ENCODE measurements around the gene ATP5F1D. TPM values are rescaled to one million over a fixed set of nuclear protein-coding genes. Genes with fewer than 3 reads are reported as not detected.
A peak's percentile ranks its signal among the peaks of the same experiment; 100 is the strongest.

The ATP5F1D gene
- total and polyA plus RNA-seq, 2 of the 13 experiments (the other 11 are each of a cell fraction or from before 2014, with no cell fraction given), result 39.4 to 78.7 TPM

DNA sequence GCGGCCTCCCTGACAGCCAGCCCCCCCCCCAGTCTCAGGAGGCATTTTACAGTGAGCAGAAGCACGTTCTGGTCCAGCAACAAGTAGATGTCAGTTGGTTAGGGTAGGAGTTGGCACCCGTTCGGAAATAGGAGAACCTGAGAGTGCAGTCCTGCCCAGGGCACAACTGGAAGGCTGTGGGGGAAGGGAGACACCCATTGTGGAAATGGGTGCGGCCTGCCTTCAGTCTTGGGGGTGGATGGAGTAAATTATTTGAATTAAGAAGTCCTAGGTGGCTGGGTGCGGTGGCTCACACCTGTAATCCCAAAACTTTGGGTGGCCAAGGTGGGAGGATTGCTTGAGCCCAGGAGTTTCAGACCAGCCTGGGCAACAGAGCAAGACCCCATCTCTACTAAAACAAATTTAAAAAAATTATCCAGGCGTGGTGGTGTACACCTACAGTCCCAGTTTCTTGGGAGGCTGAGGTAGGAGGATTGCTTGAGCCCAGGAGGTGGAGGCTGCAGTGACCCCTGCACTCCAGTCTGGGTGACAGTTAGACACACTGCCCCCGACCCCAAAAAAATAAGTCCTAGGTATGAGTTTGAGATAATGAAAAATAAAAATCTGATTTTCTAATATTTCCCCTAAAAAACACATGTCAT is 28.8 kb downstream of the ATP5F1D start (continued):
- no peak for TF ChIP-seq JDP2 (CRISPR knock-in tag; IDR thresholded peaks at IDR 0.05; ENCODE audit: borderline replicate concordance)
- TF ChIP-seq POLR2AphosphoS5 (IDR thresholded peaks at IDR 0.05; ENCODE audit: low read depth, low read length), result peak; percentile 34; the same call in 1 of the 2 replicates
- TF ChIP-seq FOSL2 (CRISPR knock-in tag; IDR thresholded peaks at IDR 0.05), result no peak
- TF ChIP-seq HDAC6 (IDR thresholded peaks at IDR 0.05; ENCODE audit: low read depth, low read length), result no peak
- TF ChIP-seq, protein P1, sequence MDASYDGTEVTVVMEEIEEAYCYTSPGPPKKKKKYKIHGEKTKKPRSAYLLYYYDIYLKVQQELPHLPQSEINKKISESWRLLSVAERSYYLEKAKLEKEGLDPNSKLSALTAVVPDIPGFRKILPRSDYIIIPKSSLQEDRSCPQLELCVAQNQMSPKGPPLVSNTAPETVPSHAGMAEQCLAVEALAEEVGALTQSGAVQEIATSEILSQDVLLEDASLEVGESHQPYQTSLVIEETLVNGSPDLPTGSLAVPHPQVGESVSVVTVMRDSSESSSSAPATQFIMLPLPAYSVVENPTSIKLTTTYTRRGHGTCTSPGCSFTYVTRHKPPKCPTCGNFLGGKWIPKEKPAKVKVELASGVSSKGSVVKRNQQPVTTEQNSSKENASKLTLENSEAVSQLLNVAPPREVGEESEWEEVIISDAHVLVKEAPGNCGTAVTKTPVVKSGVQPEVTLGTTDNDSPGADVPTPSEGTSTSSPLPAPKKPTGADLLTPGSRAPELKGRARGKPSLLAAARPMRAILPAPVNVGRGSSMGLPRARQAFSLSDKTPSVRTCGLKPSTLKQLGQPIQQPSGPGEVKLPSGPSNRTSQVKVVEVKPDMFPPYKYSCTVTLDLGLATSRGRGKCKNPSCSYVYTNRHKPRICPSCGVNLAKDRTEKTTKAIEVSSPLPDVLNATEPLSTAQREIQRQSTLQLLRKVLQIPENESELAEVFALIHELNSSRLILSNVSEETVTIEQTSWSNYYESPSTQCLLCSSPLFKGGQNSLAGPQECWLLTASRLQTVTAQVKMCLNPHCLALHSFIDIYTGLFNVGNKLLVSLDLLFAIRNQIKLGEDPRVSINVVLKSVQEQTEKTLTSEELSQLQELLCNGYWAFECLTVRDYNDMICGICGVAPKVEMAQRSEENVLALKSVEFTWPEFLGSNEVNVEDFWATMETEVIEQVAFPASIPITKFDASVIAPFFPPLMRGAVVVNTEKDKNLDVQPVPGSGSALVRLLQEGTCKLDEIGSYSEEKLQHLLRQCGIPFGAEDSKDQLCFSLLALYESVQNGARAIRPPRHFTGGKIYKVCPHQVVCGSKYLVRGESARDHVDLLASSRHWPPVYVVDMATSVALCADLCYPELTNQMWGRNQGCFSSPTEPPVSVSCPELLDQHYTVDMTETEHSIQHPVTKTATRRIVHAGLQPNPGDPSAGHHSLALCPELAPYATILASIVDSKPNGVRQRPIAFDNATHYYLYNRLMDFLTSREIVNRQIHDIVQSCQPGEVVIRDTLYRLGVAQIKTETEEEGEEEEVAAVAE (CRISPR knock-in tag; IDR thresholded peaks at IDR 0.05; ENCODE audit: borderline replicate concordance), result no peak
- TF ChIP-seq NR2C2 (CRISPR knock-in tag; IDR thresholded peaks at IDR 0.05; ENCODE audit: borderline replicate concordance), result peak; percentile 23
- no peak for TF ChIP-seq ZBTB3 (CRISPR knock-in tag; IDR thresholded peaks at IDR 0.05; ENCODE audit: borderline replicate concordance, low read depth)
- TF ChIP-seq, protein P2, sequence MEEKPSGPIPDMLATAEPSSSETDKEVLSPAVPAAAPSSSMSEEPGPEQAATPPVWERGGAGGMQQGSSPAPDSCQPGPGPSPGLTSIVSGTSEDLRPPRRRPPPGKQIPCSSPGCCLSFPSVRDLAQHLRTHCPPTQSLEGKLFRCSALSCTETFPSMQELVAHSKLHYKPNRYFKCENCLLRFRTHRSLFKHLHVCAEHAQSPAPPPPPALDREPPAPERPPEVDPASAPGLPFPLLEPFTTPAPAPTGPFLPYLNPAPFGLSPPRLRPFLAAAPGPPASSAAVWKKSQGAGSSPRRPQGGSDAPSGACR (CRISPR knock-in tag; IDR thresholded peaks at IDR 0.05), result no peak; the same call in 1 of the 2 replicates
- TF ChIP-seq ZBTB42 (CRISPR knock-in tag; IDR thresholded peaks at IDR 0.05), result no peak
- no peak for TF ChIP-seq ZNF652 (CRISPR knock-in tag; IDR thresholded peaks at IDR 0.05; ENCODE audit: borderline replicate concordance, low read depth)
- TF ChIP-seq HOXA3 (CRISPR knock-in tag; IDR thresholded peaks at IDR 0.05), result no peak
- no peak for TF ChIP-seq REXO4 (CRISPR knock-in tag; IDR thresholded peaks at IDR 0.05; ENCODE audit: borderline replicate concordance)
- TF ChIP-seq, protein P3, sequence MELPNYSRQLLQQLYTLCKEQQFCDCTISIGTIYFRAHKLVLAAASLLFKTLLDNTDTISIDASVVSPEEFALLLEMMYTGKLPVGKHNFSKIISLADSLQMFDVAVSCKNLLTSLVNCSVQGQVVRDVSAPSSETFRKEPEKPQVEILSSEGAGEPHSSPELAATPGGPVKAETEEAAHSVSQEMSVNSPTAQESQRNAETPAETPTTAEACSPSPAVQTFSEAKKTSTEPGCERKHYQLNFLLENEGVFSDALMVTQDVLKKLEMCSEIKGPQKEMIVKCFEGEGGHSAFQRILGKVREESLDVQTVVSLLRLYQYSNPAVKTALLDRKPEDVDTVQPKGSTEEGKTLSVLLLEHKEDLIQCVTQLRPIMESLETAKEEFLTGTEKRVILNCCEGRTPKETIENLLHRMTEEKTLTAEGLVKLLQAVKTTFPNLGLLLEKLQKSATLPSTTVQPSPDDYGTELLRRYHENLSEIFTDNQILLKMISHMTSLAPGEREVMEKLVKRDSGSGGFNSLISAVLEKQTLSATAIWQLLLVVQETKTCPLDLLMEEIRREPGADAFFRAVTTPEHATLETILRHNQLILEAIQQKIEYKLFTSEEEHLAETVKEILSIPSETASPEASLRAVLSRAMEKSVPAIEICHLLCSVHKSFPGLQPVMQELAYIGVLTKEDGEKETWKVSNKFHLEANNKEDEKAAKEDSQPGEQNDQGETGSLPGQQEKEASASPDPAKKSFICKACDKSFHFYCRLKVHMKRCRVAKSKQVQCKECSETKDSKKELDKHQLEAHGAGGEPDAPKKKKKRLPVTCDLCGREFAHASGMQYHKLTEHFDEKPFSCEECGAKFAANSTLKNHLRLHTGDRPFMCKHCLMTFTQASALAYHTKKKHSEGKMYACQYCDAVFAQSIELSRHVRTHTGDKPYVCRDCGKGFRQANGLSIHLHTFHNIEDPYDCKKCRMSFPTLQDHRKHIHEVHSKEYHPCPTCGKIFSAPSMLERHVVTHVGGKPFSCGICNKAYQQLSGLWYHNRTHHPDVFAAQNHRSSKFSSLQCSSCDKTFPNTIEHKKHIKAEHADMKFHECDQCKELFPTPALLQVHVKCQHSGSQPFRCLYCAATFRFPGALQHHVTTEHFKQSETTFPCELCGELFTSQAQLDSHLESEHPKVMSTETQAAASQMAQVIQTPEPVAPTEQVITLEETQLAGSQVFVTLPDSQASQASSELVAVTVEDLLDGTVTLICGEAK (IDR thresholded peaks at IDR 0.05), result no peak
- TF ChIP-seq, protein P3 (CRISPR knock-in tag; IDR thresholded peaks at IDR 0.05), result no peak
- no peak for TF ChIP-seq SCMH1 (CRISPR knock-in tag; IDR thresholded peaks at IDR 0.05; ENCODE audit: borderline replicate concordance)

Measured in HepG2 (cell line).